Mesenchymal stem cell (in vitro differentiated cells and primary cell): ENCODE measurements around the gene LDB3.

Source experiments
- DNase-seq: peaks from one replicate; pipeline ENCODE4 v3.0.0-alpha.2; 2013
- H2AFZ ChIP-seq: one replicate; pipeline ENCODE4 v1.6.1; 2013; ENCODE audit warnings: low read depth, mild to moderate bottlenecking, control low read depth, inconsistent platforms, low read length, moderate library complexity
- H2AK5ac ChIP-seq: 2 replicates; pipeline ENCODE4 v1.6.1; 2013; ENCODE audit warnings: low read length, moderate library complexity, mild to moderate bottlenecking, inconsistent platforms; ENCODE audit not compliant: severe bottlenecking
- H2BK120ac ChIP-seq: one replicate; pipeline ENCODE4 v1.6.1; 2013; ENCODE audit warnings: low read depth, mild to moderate bottlenecking, inconsistent platforms, low read length, moderate library complexity
- H2BK12ac ChIP-seq, 2 experiments: one replicate each; pipeline ENCODE4 v1.6.1; 2013; ENCODE audit warnings: inconsistent platforms in 2 of 2, low read length in 2 of 2, mild to moderate bottlenecking in 2 of 2, moderate library complexity in 2 of 2, control low read depth in 1 of 2
- H2BK15ac ChIP-seq: one replicate; pipeline ENCODE4 v1.6.1; 2013; ENCODE audit warnings: mild to moderate bottlenecking, low read depth, inconsistent platforms; ENCODE audit not compliant: poor library complexity, severe bottlenecking
- H2BK5ac ChIP-seq: 2 replicates; pipeline ENCODE4 v1.6.1; 2013; ENCODE audit warnings: low read depth, mild to moderate bottlenecking, low read length, control low read depth, inconsistent platforms; ENCODE audit not compliant: poor library complexity, severe bottlenecking
- H3K14ac ChIP-seq, 2 experiments: one replicate each; pipeline ENCODE4 v1.6.1; 2013; ENCODE audit warnings: inconsistent platforms in 2 of 2, low read length in 2 of 2, control low read depth in 1 of 2, mild to moderate bottlenecking in 1 of 2, moderate library complexity in 1 of 2
- H3K18ac ChIP-seq, 2 experiments: one replicate each; pipeline ENCODE4 v1.6.1; 2013; ENCODE audit warnings: inconsistent platforms in 2 of 2, low read length in 2 of 2, control low read depth in 1 of 2, low read depth in 1 of 2, mild to moderate bottlenecking in 1 of 2
- H3K23ac ChIP-seq, 2 experiments: one replicate each; pipeline ENCODE4 v1.6.1; 2013; ENCODE audit warnings: inconsistent platforms in 2 of 2, low read length in 2 of 2, mild to moderate bottlenecking in 2 of 2, moderate library complexity in 2 of 2, control low read depth in 1 of 2
- H3K27ac ChIP-seq: 2 replicates; pipeline ENCODE4 v1.5.1; 2013; ENCODE audit warnings: mild to moderate bottlenecking, moderate library complexity, low read length, control low read depth, inconsistent platforms; ENCODE audit not compliant: poor library complexity, severe bottlenecking
- H3K27me3 ChIP-seq, 2 experiments: 2 replicates each; pipeline versions ENCODE4 v1.6.1 to v1.7.0; 2013; ENCODE audit warnings: low read length in 2 of 2, mild to moderate bottlenecking in 2 of 2, moderate library complexity in 2 of 2, control low read depth in 1 of 2, inconsistent platforms in 1 of 2; ENCODE audit not compliant: control insufficient read depth in 1 of 2, insufficient read depth in 1 of 2
- H3K36me3 ChIP-seq, 2 experiments: 2 replicates each; pipeline versions ENCODE4 v1.6.1 to v1.7.0; 2013; ENCODE audit warnings: low read length in 2 of 2, control low read depth in 1 of 2, inconsistent platforms in 1 of 2, low read depth in 1 of 2, mild to moderate bottlenecking in 1 of 2; ENCODE audit not compliant: insufficient read depth in 2 of 2, control insufficient read depth in 1 of 2
- H3K4ac ChIP-seq, 2 experiments: one replicate each; pipeline ENCODE4 v1.6.1; 2013; ENCODE audit warnings: inconsistent platforms in 2 of 2, low read length in 2 of 2, mild to moderate bottlenecking in 2 of 2, moderate library complexity in 2 of 2, control low read depth in 1 of 2, low read depth in 1 of 2
- H3K4me1 ChIP-seq: 2 replicates; pipeline ENCODE4 v1.6.1; 2013; ENCODE audit warnings: low read depth, low read length, control low read depth; ENCODE audit not compliant: control insufficient read depth, insufficient read depth
- H3K4me2 ChIP-seq: 2 replicates; pipeline ENCODE4 v1.6.1; 2013; ENCODE audit warnings: low read length, mild to moderate bottlenecking, inconsistent platforms; ENCODE audit not compliant: poor library complexity, severe bottlenecking
- H3K4me3 ChIP-seq, 2 experiments: 2 replicates each; pipeline versions ENCODE4 v1.5.1 to v1.7.0; 2013; ENCODE audit warnings: low read length in 2 of 2, mild to moderate bottlenecking in 2 of 2, control low read depth in 1 of 2, low read depth in 1 of 2; ENCODE audit not compliant: insufficient read depth in 1 of 2
- H3K79me1 ChIP-seq: replicated peaks from 2 replicates; pipeline ENCODE4 v1.6.1; 2013; ENCODE audit warnings: mild to moderate bottlenecking, control low read depth, low read length, inconsistent platforms; ENCODE audit not compliant: poor library complexity, severe bottlenecking
- H3K9ac ChIP-seq: 2 replicates; pipeline ENCODE4 v1.7.0; 2013; ENCODE audit warnings: mild to moderate bottlenecking, low read length, moderate library complexity
- H3K9me3 ChIP-seq: 2 replicates; pipeline ENCODE4 v1.7.0; 2013; ENCODE audit warnings: mild to moderate bottlenecking, low read length; ENCODE audit not compliant: control insufficient read depth
- H4K8ac ChIP-seq: one replicate; pipeline ENCODE4 v1.6.1; 2013; ENCODE audit warnings: inconsistent platforms, mild to moderate bottlenecking, low read length, moderate library complexity
- H4K91ac ChIP-seq: one replicate; pipeline ENCODE4 v1.6.1; 2013; ENCODE audit warnings: mild to moderate bottlenecking, low read length, inconsistent platforms
- WGBS: methylation state at CpG from one replicate; pipeline ENCODE4 v1.1.7; 2013; ENCODE audit warnings: mixed read lengths; 5-methylcytosine and 5-hydroxymethylcytosine counted together

The LDB3 gene

GRCh38 chr10:86681722-86682386 is 13.5 kb downstream of the LDB3 start:
- no peak overlapping the region for H2BK5ac ChIP-seq
- no peak overlapping the region for H3K4ac ChIP-seq
- no peak overlapping the region for H2BK12ac ChIP-seq
- no peak overlapping the region for H3K9ac ChIP-seq
- no peak overlapping the region for H2BK120ac ChIP-seq
- no peak overlapping the region for H3K27ac ChIP-seq
- H3K14ac ChIP-seq = no peak overlapping the region
- H3K36me3 ChIP-seq = no peaks in the 10 kb centered on the region
- no peak overlapping the region for H4K8ac ChIP-seq
- 85% methylated on average over 22 of the region's 22 CpGs for WGBS
- peaks cover 11% of the 10 kb centered on the region for H3K4me1 ChIP-seq
- no peak overlapping the region for H3K4me2 ChIP-seq
- no peak overlapping the region for H2BK15ac ChIP-seq
- peaks cover 38 to 52% of the 10 kb centered on the region in 2 experiments for H3K27me3 ChIP-seq
- H2AFZ ChIP-seq = no peak overlapping the region
- DNase-seq = no peak
- H2AK5ac ChIP-seq = no peak overlapping the region
- no peak overlapping the region for H4K91ac ChIP-seq
- H3K4me3 ChIP-seq = no peak overlapping the region
- H3K9me3 ChIP-seq = no peaks in the 10 kb centered on the region
- H3K18ac ChIP-seq = no peak overlapping the region
- no peaks in the 10 kb centered on the region for H3K79me1 ChIP-seq
- no peak overlapping the region for H3K23ac ChIP-seq

GRCh38 chr10:86682675-86683074 is 14.4 kb downstream of the LDB3 start:
- H2BK15ac ChIP-seq = peak overlapping the region; percentile 64
- no peak overlapping the region for H2AK5ac ChIP-seq
- no peaks in the 10 kb centered on the region for H3K79me1 ChIP-seq
- no peak overlapping the region for H3K27ac ChIP-seq
- no peak overlapping the region for H2AFZ ChIP-seq
- no peak overlapping the region for H3K14ac ChIP-seq
- no peak overlapping the region for H2BK12ac ChIP-seq
- H3K9me3 ChIP-seq = no peaks in the 10 kb centered on the region
- H3K23ac ChIP-seq = no peak overlapping the region
- no peak overlapping the region for H2BK120ac ChIP-seq
- H4K8ac ChIP-seq = no peak overlapping the region
- no peak overlapping the region for H3K18ac ChIP-seq
- no peaks in the 10 kb centered on the region for H3K36me3 ChIP-seq
- H3K27me3 ChIP-seq = peaks cover 38 to 47% of the 10 kb centered on the region in 2 experiments
- H4K91ac ChIP-seq = peak overlapping the region; percentile 35
- no peak for DNase-seq
- WGBS = 91% methylated on average over 2 of the region's 2 CpGs
- no peak overlapping the region for H3K4me2 ChIP-seq
- H2BK5ac ChIP-seq = no peak overlapping the region
- H3K9ac ChIP-seq = no peak overlapping the region
- H3K4ac ChIP-seq = no peak overlapping the region
- peaks cover 18% of the 10 kb centered on the region for H3K4me1 ChIP-seq
- no peak overlapping the region for H3K4me3 ChIP-seq

GRCh38 chr10:86684331-86685097 is 16.2 kb downstream of the LDB3 start:
- peak; percentile 39 for DNase-seq
- no peak overlapping the region for H2BK12ac ChIP-seq
- H4K8ac ChIP-seq = peak overlapping the region; percentile 29
- H3K27me3 ChIP-seq = peaks cover 43 to 45% of the 10 kb centered on the region in 2 experiments
- H2BK5ac ChIP-seq = no peak overlapping the region
- H4K91ac ChIP-seq = no peak overlapping the region
- H3K4me2 ChIP-seq = no peak overlapping the region
- H3K9ac ChIP-seq = no peak overlapping the region
- H3K4me1 ChIP-seq = peaks cover 20% of the 10 kb centered on the region
- no peaks in the 10 kb centered on the region for H3K9me3 ChIP-seq
- no peak overlapping the region for H3K23ac ChIP-seq
- no peak overlapping the region for H3K27ac ChIP-seq
- no peak overlapping the region for H3K18ac ChIP-seq
- no peaks in the 10 kb centered on the region for H3K79me1 ChIP-seq
- H2BK120ac ChIP-seq = no peak overlapping the region
- no peaks in the 10 kb centered on the region for H3K36me3 ChIP-seq
- H2BK15ac ChIP-seq = peak overlapping the region; percentile 44
- 23% methylated on average over 7 of the region's 9 CpGs for WGBS
- no peak overlapping the region for H2AK5ac ChIP-seq
- H3K14ac ChIP-seq = no peak overlapping the region
- H3K4ac ChIP-seq = no peak overlapping the region
- H2AFZ ChIP-seq = no peak overlapping the region
- H3K4me3 ChIP-seq = no peak overlapping the region

GRCh38 chr10:86685416-86685815 is 17.1 kb downstream of the LDB3 start:
- H2BK12ac ChIP-seq = no peak overlapping the region
- H3K18ac ChIP-seq = no peak overlapping the region
- H3K4ac ChIP-seq = no peak overlapping the region
- H3K36me3 ChIP-seq = no peaks in the 10 kb centered on the region
- H2BK120ac ChIP-seq = no peak overlapping the region
- peak overlapping the region; percentile 50 for H2BK15ac ChIP-seq
- H3K9ac ChIP-seq = no peak overlapping the region
- H3K14ac ChIP-seq = peak overlapping the region in 1 of 2 experiments; percentile 22
- no peak overlapping the region for H4K8ac ChIP-seq
- H3K23ac ChIP-seq = no peak overlapping the region
- H3K4me3 ChIP-seq = no peak overlapping the region
- no peak overlapping the region for H4K91ac ChIP-seq
- 92% methylated on average over 9 of the region's 9 CpGs for WGBS
- no peaks in the 10 kb centered on the region for H3K79me1 ChIP-seq
- H3K9me3 ChIP-seq = no peaks in the 10 kb centered on the region
- peaks cover 46 to 47% of the 10 kb centered on the region in 2 experiments for H3K27me3 ChIP-seq
- no peak overlapping the region for H3K27ac ChIP-seq
- no peak overlapping the region for H2AK5ac ChIP-seq
- H2AFZ ChIP-seq = no peak overlapping the region
- DNase-seq = no peak
- H3K4me1 ChIP-seq = peaks cover 20% of the 10 kb centered on the region
- no peak overlapping the region for H2BK5ac ChIP-seq
- no peak overlapping the region for H3K4me2 ChIP-seq
